Activated CD4-positive, alpha-beta T cell treated with anti-CD3 and anti-CD28 coated beads, Interleukin-2, amount 50 U/mL, for 48 hours (primary cell): Measurements from ENCODE around the gene CLMN.

Experiments used
- DNase-seq, 2 experiments: peaks; one replicate each; pipeline ENCODE4 v3.0.0-alpha.2; 2020

The CLMN gene

DNA sequence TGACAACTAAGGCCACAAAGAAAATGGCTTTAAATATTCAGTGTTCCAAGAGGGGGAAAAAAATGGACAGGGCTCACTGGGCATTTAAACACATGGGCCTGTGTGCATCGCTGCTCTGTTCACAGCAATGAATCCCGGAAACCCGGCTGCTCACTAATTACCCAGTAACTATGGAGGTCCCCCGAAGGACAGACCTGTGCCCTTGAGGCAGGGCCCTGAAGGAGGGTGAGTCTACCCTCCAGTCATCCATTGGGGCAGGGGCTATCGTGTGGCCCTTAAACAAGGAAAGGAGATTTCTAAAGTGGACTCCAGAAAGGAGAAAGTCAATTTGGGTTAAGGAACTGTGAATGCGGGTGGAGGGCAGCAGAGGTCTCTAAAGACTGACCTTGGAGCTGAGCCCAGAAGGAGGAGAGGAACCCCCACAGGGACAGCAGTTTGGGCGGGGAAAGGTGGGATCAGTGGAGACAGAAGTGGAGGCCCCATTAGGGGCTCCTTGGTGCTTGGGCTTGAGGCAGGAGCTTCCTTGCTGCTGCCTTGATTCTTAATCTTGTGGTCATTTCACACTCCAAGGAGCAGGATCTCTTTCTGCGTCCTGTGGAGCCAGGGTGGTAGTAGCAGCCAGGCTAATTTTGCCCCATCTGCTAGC, 1.4 kb upstream of the CLMN start:
- no peak for DNase-seq

DNA sequence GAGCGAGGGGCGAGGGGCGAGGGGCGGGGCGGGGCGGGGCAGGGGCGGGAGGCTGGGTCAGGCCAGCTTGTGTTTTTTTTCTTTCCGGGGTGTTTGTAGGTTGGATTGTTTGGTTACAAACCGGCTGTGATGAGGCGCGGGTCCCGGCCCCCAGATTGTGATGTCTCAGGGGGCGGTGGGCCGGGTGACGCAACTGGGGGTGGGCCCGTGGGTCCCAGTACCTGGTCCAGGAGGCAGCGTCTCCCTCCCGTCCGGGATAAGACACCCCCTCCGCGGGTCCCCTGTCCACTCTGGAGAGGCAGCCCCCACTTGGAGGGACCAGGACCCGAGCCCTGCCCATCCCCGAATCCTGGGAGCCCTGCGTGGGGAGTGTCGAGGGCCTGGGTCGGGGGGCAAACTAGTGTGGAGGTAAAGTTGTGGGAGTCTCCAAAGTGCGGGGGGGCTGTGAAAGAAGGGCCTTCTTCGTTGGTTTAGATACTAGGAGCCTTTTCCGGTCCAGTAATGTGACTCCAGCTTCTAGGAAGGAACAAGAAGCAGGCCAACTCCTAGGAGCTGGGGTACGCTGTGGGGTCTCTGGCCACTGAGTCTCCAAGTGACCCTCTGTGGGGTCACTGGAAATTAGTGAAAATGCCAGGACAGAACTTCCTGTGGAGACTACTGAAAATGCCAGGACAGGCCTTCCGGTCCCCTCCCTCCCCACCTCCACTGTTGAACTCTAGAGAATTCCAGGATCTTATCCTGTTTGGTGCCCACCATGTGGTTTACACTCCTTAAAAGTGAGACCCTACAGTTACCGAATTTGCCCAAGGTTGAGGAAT, 579 bp upstream of the CLMN start:
- no peak for DNase-seq

DNA sequence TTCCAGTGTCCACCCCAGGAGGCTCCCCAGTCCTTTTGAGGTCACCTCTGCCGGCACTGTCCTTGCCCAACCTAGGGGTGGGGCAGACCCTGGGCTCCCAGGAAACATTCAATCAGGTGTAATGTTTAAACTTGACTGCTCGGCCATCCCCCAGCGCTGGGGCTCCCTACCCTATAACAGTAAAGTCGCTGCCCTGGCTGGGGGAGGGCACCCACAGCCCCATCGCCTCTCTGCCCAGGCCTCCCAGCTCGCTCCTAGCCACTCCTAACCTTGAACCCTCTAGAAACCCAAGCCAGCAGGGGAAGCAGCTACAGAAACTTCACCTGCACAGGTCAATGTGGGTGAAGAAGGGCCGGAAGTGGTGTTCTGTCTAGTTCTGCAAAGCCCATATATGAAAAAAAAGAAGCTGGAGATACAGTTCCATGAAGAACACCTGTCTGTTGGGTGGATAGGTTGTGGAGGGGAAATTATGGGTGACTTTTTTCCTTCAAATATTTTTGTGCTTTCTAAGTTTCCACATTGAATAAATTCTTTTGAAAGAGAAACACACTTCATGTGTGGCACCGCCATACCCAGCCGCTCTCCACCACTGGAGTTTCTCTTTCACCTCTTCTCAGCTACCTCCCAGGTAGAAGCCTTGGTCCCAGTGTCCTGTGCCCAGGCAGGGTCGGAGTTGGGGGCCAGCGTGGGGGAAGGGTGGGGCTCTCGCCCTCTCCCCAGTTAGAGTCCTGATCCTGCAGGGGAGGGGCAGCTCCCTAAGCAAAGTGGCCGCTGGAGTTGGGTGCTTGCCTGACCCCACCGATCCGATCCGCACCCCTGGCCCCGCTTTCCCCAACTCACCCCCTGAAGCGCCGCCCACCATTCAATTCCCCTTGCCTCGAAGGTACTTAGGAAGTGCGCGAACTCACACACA, 1.1 kb downstream of the CLMN start:
- DNase-seq: no peak

DNA sequence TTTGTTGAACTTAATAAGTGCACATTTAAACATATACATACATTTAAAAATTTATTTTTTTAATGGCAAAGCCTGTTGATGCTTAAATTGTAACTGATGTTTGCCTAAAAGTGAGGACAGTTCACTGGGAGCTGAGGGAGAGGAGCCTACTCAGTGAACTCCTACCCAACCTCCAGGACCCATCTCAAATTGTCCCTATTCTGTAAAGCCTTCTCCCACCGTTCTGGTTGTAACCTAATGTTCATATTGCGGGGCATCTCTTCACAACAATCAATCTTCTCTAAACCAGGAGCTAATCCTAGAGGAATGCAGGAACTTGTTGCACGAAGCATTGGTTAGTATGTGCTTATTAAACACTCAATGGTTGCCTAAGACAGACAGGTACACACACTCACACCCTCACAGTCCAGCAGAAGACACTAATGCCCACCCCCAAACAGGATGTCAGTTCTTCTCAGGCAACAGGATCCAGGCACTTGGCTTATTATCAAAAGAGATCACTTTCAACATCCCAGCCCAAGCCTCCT, 1.8 kb downstream of the CLMN start:
- DNase-seq: no peak

DNA sequence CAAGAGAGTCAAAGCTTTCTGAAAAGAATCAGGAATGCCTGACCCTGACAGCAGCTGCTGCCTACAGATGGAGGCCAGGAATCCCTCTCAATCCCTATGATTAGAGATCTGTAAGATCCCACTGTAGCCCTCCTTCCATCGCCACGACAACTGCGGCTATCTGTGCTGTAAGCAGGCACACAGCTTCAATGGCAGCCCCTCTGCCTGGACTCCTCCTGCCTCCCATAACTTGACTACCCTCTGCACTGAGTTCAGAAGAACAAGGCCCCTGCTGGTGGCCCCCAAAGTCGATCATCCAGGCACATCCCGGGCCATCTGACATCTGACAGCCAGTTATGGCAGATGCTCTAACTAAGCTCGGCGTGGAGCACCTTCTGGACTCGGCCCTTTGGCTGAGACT, 2.9 kb downstream of the CLMN start:
- no peak for DNase-seq

DNA sequence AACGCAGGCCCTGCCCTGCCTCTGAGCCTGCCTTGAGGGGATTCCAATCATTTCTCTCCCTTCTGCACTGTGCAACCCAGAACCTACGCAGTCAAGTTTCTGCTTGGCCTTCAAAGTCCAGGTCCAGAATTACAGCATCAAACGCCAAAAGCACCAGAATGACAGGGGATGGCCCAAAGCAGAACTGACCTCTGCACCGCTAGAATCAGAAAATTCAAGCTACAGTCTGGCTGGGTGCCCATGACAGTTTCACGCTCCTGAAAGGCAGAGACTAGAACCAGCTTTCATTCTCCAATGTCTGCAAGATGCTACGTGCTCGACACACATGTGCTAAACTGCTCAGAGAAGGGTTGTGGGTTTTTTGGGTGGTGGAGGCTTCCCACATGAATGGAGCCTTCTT, 4.1 kb downstream of the CLMN start:
- DNase-seq: no peak

DNA sequence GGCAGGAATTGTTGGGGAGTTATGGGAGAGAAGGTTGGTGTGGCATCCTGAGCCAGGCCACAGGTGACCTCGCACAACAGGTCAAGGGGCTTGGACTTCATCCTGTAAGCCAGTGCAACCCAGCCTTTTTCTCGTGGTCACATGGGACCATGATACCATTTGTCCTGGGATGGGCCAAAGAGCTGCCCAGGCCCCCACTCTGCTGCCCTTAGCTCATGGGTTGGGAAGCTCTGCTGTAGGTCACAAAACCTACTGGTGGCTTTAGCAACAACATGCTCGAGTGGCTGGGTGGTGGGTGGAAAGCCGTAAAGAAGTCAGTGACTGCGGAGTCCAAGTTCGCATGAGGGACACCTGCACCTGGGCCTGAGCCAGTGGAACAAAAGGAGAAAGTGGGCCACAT, 4.6 kb downstream of the CLMN start:
- DNase-seq: no peak

DNA sequence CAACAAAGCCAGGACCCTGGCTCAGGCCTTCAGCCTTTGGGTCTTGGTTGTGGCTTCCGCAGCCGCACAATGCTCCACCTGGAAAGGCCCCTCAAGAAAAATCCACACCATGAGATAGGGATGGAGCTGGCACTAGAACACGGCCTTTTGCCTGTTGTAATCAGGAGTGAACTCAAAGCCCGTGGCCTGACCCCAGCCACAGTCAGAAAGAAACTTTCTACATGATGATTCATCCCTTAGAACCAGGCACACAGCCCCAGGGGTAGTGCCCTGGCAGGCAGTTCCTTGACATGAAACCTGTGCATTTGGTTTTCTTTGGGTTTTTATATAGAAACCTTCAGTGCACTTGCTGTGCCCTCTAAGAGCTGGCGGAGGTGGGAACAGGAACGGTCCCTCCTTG, 5.1 kb downstream of the CLMN start:
- peak; percentile 54 to 70 for DNase-seq

DNA sequence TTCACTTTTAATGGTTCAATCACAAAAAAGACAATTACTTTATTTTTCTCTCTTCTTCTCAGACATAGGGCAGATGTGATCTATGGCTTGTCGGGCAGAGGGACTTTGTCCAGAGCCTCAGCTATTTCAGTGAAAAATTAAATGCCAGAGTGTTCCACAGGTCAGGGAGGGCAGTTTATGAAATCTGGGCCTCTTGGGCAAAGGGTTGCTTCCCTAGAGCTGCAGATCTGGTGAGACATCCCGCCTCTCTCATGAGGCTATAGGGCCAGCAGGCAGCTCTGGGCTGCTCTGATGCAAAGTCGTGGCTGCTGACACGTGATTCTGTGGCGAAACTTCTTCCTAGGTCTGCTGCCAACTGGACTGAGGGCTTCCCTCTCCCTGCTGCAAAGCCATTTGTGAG, 6.0 kb downstream of the CLMN start:
- no peak for DNase-seq

DNA sequence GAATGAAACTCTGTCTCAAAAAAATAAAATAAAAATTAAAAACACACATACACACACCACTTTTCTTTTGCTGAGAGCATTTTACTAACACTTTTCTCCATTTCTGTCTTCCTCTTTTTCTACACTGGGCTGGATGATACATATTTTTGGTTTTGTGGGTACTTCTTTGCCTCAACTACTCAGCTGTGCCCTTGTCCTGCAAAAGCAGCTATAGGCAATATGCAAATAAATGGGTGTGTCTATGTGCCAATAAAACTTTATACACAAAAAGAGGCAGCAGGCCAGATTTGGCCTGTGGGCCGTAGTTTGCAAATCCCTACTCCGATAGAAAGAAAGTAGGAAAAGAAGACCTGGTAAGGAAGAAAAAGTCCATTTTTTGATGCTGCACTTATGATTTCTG, 6.5 kb downstream of the CLMN start:
- DNase-seq: no peak

DNA sequence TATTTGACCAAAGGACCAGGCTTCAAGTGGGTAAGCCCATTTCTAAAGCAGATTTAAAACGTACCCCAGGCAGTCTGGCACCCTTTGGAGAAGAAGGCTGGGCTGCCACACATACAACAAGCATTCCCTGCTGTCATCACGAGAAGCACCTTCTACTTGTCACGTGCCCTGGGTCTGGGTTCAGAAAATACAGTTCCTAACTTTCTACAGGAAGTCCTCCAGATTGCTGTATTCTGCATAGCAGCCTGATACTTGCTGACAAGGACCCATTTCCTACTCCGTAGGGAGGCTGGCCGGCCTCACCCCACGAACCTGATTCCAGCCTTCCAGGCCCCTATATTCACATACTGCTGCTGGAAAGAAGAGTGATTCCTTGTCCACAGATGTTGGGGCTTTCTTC, 7.4 kb downstream of the CLMN start:
- no peak for DNase-seq

DNA sequence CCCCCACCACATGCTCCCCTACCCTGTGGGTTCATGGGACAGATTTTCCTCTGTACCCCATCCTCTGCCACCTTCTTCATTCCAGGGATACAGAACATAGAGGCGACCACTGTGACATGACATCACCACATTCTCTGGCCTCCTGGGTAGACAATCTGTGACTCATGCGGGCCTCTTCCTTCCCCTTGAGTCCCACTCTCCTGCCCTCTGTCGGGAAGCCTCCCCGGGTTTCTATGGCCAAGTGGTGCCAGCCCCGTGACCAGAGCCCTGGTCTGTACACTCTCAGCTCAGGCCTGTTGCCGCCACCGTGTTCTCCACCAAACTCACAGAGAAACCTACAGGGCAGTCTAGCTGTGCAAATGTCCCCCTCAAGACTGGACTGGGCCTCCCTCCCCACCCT, 8.0 kb downstream of the CLMN start:
- no peak for DNase-seq

DNA sequence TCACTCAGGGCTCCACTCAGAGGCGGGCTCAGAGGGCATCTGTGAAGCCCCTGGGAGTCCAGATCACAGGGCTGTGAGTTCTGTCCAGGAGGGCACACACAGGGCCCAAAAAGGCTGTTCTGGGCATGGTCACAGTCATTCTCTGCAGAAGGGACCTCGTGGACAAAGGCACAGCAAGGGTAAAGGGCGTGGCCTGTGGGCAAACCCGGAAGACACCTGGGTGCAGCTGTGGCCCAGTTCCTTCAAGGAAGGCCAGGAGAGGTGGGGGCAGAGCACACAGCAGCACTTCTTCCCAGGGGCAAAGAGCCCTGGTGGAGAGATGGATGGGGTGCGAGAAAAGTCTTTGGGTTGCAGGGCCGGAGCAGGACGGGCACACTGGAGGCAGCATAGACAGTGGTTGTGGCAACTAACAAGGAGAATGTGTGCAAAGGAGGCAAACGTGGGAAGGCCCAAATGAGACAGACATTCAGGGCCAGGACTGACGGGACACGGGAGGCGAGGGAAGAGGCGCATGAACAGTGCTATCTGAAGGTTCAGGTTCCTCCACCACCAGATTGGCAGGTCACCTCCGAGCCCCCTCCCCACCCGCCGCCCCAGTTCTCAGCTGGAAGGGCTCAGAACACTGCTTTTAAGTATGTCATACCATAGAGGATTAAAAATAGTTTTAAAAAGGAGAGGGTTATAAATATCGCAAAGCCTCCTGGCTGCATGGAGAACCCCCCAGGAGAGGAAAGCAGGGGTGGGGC, 8.9 kb downstream of the CLMN start:
- DNase-seq: no peak

DNA sequence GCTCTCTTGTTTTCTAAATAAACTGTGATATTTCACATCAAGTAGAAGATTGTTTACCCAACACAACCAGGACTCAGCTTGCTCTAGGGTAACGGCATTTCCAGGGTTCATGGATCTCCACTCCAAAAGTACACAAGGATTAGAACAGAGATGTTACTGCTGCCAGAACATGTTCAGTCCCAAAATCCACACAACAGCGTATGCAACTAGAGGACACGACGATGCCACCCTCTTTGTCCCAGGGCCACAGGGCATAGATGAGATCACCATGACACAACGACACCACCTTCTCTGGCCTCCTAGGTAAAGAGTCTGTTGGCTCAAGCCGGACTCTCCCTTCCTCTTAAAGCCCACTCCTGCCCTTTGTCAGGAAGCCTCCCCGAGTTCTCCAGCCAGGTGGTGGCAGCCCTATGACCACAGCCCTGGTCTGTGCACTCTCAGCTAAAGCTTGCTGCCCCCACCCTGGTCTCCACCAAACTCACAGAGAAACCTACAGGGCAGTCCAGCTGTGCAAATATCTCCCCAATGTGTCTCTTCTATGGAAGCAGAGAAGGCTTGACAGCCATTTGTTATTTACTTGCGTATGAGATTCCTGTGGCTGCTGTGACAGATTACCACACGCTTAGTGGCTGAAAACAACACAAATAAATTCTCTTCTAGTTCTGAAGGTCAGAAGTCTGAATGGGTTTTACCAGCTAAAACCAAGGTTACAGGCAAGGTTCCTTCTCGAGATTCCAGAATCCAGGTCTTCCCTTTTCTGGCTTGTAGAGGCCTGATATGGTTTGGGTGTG, 10.3 kb downstream of the CLMN start:
- no peak for DNase-seq

DNA sequence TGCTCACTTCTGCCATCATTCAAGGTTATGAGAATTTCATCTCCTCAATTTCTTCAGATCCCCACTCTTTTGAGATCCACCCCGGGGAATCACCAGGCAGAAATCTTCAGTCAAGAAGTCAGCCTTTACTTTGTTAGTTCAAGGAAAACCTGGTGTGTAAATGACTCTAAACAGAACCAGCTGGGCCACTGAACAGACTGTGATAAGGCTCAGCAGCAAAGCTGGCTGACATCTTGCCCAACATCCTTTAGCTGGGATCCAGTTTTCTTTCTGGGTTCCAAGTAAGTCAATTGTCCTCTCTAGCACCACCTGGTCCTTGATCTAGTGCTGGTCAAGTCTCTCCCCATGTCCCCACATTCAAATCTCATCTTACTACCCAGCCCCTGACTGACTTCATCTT, 11.6 kb downstream of the CLMN start:
- no peak for DNase-seq

DNA sequence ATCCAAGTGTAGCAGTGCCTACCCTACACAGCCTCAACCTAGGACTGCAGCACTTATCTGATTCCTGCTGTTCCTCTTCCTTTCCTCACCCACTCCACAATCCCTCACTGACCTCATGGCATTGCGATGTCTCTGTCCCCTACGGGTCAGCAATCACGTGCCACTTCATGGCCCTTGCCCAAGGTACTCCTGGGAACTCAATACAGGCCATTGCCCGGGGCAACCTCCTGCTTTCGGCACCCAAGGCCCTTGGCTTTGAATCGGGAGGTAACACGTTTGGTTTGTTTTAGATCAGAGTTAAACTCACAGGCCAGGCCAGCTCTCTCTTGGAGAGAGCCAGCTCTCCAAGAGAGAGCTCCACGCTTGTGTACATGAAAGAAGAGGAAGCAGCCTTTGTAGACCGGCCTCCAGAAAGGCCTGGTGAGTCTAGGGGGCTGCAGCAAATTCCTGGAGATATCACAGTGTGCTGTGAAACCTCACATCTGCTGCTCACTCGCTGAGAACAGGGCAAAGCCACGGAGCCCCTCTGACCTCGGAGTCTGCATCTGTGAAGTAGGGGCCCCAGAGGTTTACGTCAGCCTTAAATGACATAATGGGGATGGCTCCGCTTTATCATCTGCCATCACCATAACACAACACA, 12.2 kb downstream of the CLMN start:
- no peak for DNase-seq

DNA sequence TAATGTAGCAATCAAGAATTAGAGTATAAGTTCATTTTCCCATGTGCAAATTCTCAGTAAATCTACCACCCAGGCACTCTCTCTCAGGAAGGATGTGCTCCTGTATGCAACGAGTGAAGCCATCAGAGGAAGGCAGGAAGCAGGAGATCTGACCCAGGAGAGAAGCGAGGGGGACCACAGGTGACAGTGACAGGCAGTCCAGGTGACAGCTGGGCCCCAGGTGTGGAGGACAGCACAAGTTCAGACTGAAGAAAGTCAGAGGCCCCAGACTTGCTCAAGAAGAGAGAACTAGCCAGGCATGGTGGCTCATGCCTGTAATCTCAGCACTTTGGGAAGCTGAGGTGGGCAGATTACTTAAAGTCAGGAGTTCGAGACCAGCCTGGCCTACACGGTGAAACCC, 13.8 kb downstream of the CLMN start:
- DNase-seq: no peak

DNA sequence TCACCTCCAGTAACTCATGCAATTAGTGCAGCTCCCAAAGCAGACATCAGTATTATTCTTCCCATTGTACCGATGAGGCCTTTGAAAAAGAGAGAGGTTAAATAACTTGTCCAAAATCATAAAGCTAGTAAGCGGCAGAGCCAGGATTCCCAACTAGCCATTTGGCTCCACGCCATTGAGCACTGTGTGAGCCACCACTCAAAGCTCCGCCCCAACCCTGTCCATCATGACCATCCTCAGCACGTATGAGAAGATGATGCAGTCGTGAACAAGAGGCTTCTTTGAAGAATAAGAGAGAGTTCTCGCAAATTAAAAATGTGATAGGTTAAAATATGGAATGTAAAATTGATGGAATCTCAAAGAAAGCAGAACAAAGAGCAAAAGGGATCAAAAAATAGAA, 14.6 kb downstream of the CLMN start:
- no peak for DNase-seq

DNA sequence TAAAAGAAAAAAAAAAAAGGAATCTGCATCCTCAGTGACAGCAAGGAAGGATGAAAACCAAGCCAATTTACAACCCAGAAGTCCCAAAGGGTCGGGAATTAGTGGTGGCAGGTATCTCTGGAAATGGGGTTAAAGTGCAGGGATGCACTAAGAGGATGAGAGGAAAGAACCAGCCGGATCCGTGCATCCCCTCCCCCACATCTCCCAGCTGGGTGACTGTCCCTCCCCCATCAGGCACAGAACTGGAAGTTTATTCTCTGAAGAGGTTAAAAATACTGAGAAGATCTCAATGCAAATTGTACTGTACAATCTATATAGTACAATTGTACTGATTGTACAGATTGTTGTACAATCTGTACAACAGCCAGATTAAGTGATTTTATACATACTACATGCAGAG, 15.4 kb downstream of the CLMN start:
- DNase-seq: no peak

DNA sequence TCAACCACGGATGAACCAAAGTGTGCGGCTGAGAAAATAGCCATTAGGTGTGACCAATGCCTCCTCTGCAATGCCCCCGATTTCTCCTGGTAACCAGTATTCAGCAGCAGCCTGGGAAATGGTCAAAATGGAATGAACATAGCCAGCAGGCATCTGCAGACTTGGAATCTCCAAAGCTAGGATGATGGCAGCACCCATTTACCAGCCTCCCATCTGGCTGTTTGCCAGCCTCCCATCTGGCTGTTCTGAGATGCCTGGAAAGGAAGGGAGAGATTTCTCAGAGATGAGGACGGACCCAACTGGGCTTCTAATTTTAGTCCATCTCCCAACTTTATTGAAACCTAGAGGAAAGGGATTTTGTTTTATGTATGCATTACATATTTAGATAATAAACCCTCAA, 16.2 kb downstream of the CLMN start:
- no peak for DNase-seq
